ENCODE data around the gene ABHD15.

DNA sequence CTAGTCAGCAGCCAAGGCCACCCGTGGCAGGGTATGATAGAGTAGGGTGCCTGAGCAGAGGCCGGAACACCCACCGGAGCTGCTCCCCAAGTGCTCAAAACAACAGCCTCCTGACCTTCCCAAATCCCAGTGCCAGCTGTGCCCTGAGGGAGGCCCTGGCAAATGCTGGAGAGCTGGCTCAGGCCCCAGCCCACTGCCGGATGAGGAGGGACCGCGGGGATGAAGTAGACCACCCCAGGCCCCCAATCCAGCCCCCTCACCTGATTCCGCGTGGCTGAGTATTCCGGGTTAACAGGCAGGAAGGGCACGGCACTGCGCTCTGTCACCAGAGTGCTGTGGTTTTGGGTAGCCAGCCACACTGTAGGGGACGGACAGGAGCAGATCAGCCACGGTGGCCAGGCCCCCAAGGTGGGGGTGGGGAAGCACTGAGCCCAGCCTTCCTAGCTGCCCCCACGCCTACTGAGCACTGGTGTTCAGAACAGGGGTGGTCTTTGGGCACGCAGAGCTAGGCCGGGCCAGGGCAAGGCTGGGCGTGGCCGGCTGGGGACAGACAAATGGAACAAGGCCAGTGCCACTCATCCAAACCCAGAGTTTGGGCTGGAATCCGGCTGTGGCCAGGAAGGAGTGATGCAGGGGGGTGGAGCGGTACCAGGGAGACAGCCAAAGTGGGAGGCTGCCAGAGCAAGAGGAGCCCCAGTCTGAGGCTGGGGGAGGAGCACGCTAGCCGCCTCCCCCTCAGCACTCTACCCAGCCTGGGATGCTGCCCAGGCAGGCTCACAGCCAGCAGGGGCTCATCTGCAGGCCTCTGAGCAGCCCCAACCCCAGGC is 10.8 kb upstream of the ABHD15 start:
- TF ChIP-seq ZNF134 (CRISPR knock-in tag; conservative IDR thresholded peaks at IDR 0.05) (no peak), ZC3H11A (IDR thresholded peaks at IDR 0.05; ENCODE audit: low read depth, low read length) (no peak), HSF4 (CRISPR knock-in tag; IDR thresholded peaks at IDR 0.05; ENCODE audit: borderline replicate concordance) (no peak), STAT5B (CRISPR knock-in tag; IDR thresholded peaks at IDR 0.05) (no peak), TOE1 (IDR thresholded peaks at IDR 0.05; ENCODE audit: borderline replicate concordance) (no peak), TOE1 (CRISPR knock-in tag; IDR thresholded peaks at IDR 0.05; ENCODE audit: borderline replicate concordance, low read depth) (no peak)
- TF ChIP-seq, protein P1, sequence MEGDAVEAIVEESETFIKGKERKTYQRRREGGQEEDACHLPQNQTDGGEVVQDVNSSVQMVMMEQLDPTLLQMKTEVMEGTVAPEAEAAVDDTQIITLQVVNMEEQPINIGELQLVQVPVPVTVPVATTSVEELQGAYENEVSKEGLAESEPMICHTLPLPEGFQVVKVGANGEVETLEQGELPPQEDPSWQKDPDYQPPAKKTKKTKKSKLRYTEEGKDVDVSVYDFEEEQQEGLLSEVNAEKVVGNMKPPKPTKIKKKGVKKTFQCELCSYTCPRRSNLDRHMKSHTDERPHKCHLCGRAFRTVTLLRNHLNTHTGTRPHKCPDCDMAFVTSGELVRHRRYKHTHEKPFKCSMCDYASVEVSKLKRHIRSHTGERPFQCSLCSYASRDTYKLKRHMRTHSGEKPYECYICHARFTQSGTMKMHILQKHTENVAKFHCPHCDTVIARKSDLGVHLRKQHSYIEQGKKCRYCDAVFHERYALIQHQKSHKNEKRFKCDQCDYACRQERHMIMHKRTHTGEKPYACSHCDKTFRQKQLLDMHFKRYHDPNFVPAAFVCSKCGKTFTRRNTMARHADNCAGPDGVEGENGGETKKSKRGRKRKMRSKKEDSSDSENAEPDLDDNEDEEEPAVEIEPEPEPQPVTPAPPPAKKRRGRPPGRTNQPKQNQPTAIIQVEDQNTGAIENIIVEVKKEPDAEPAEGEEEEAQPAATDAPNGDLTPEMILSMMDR (IDR thresholded peaks at IDR 0.05 in 2 of 3, conservative IDR thresholded peaks at IDR 0.05 in 1 of 3; ENCODE audit: insufficient read depth in 2 of 3, low read depth in 1 of 3, low read length in 3 of 3) = no peak
